Cardiac muscle cell (in vitro differentiated cells and primary cell): ENCODE results near the gene LDLRAP1. TPM values are rescaled to one million over a fixed set of nuclear protein-coding genes. Genes with fewer than 3 reads are reported as not detected.

Experiments
- DNase-seq, 2 donors: peaks; one replicate each; pipeline versions ENCODE4 v3.0.0 to v3.0.0-alpha.2; 2010 to 2017; ENCODE audit warnings: low read depth in 1 of 2, low spot score in 1 of 2
- H3K27ac ChIP-seq: fragments of 200-600 bp; sonication (generic); 2 replicates; pipeline ENCODE4 v1.5.1; 2016
- H3K27me3 ChIP-seq: fragments of 200-600 bp; sonication (generic); 2 replicates; pipeline ENCODE4 v1.6.0; 2016; ENCODE audit warnings: control low read depth
- H3K36me3 ChIP-seq: fragments of 200-600 bp; sonication (generic); 2 replicates; pipeline ENCODE4 v1.5.1; 2016; ENCODE audit warnings: control low read depth
- H3K4me1 ChIP-seq: fragments of 200-600 bp; sonication (generic); 2 replicates; pipeline ENCODE4 v1.8.1; 2017; ENCODE audit warnings: low read depth, mild to moderate bottlenecking, mixed run types
- H3K4me3 ChIP-seq: fragments of 200-600 bp; sonication (generic); 2 replicates; pipeline ENCODE4 v1.5.1; 2016; ENCODE audit warnings: mild to moderate bottlenecking
- H3K9me3 ChIP-seq: fragments of 200-600 bp; sonication (generic); 2 replicates; pipeline ENCODE4 v1.5.1; 2017; ENCODE audit warnings: low read depth, mild to moderate bottlenecking, control low read depth
- CTCF ChIP-seq: IDR thresholded peaks from 2 replicates; pipeline ENCODE4 v1.5.1; 2012; ENCODE audit warnings: low read depth, mild to moderate bottlenecking, low read length
- polyA plus RNA-seq: library from polyadenylated mRNA; unstranded; fragments of >200 nt; fragmentation: Nextera tagmentation; extraction: Ambion mirVana; gene quantifications from 2 replicates; pipeline ENCODE4 v1.2.1, GENCODE V29; 2016
- total RNA-seq: library from RNA; depleted of rRNA; stranded (reverse); fragments of >200 nt; gene quantifications from 2 replicates; pipeline ENCODE4 v1.2.3, GENCODE V29; 2016

LDLRAP1 gene
- total and polyA plus RNA-seq, 2 experiments from 2014 or later = 16.4 to 21.8 TPM

GRCh38 chr1:25612421-25612820 is 69.0 kb downstream of the LDLRAP1 start:
- no peak for DNase-seq
- H3K4me3 ChIP-seq = no peak overlapping the region
- peaks cover 11% of the 10 kb centered on the region for H3K27me3 ChIP-seq
- no peaks in the 10 kb centered on the region for H3K9me3 ChIP-seq
- H3K36me3 ChIP-seq = no peaks in the 10 kb centered on the region
- peaks cover 11% of the 10 kb centered on the region for H3K4me1 ChIP-seq
- no peak overlapping the region for H3K27ac ChIP-seq
- TF ChIP-seq CTCF = no peak

- H3K27me3 ChIP-seq = peaks cover 14% of the 10 kb centered on the region
- DNase-seq = no peak
- no peak for TF ChIP-seq CTCF
These were observed 69.7 kb downstream of the LDLRAP1 start for GRCh38 chr1:25613091-25613490.

GRCh38 chr1:25614501-25615171 is 71.2 kb downstream of the LDLRAP1 start:
- H3K27ac ChIP-seq = no peak overlapping the region
- no peak for DNase-seq
- no peak overlapping the region for H3K4me3 ChIP-seq
- H3K9me3 ChIP-seq = no peaks in the 10 kb centered on the region
- H3K4me1 ChIP-seq = peaks cover 10% of the 10 kb centered on the region
- TF ChIP-seq CTCF = no peak
- H3K27me3 ChIP-seq = peaks cover 14% of the 10 kb centered on the region
- no peaks in the 10 kb centered on the region for H3K36me3 ChIP-seq

More at GRCh38 chr1:25613091-25613490, 69.7 kb downstream of the LDLRAP1 start:
- Histone ChIP-seq H3K36me3 (no peaks in the 10 kb centered on the region), H3K9me3 (no peaks in the 10 kb centered on the region), H3K27ac (no peak overlapping the region), H3K4me1 (peaks cover 11% of the 10 kb centered on the region), H3K4me3 (no peak overlapping the region)

GRCh38 chr1:25615172-25615541 is 71.8 kb downstream of the LDLRAP1 start:
- no peaks in the 10 kb centered on the region for H3K36me3 ChIP-seq
- no peak for DNase-seq
- H3K9me3 ChIP-seq = no peaks in the 10 kb centered on the region
- H3K4me3 ChIP-seq = no peak overlapping the region
- peaks cover 10% of the 10 kb centered on the region for H3K4me1 ChIP-seq
- peaks cover 14% of the 10 kb centered on the region for H3K27me3 ChIP-seq
- TF ChIP-seq CTCF = no peak
- no peak overlapping the region for H3K27ac ChIP-seq

GRCh38 chr1:25615563-25616094 is 72.2 kb downstream of the LDLRAP1 start:
- peaks cover 14% of the 10 kb centered on the region for H3K27me3 ChIP-seq
- no peaks in the 10 kb centered on the region for H3K36me3 ChIP-seq
- peaks cover 14% of the 10 kb centered on the region for H3K4me1 ChIP-seq
- H3K9me3 ChIP-seq = no peaks in the 10 kb centered on the region
- H3K27ac ChIP-seq = no peak overlapping the region
- no peak for TF ChIP-seq CTCF
- H3K4me3 ChIP-seq = peak overlapping the region; percentile 40
- DNase-seq = no peak
